NB4 (cell line): ENCODE results near the gene SLC18A3.

Experiments
- POLR2A ChIP-seq: IDR thresholded peaks from 2 replicates; pipeline ENCODE4 v1.6.1; 2011; ENCODE audit warnings: mild to moderate bottlenecking; ENCODE audit not compliant: insufficient read length; ENCODE audit errors: extremely low read depth
- TF ChIP-seq, protein P1 (sequence below): IDR thresholded peaks from one replicate; pipeline ENCODE4 v1.5.1; 2012; ENCODE audit warnings: low read depth, low read length
- TF ChIP-seq, protein P2 (sequence below): IDR thresholded peaks from 2 replicates; pipeline ENCODE4 v1.6.1; 2011; ENCODE audit warnings: low read depth, low read length

DNA sequence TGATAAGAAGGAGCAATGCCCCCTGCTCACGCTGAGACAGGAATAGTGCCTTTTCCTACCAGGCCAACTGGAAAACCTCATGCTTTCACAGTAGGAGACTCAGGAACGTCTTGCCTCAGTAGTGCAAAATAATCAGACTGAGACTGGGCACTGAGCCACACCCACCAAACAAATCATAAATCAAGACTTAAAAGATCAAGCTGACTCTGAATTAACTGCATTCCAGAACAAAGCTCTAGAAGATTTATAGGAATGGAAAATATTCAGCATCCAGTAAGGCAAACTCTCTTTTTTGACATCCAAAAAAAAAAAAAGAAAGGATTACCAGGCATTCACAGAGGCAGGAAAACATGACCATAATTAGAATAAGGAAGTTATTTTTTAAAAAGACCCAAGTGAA, 30.5 kb upstream of the SLC18A3 start:
- TF ChIP-seq, protein P1, sequence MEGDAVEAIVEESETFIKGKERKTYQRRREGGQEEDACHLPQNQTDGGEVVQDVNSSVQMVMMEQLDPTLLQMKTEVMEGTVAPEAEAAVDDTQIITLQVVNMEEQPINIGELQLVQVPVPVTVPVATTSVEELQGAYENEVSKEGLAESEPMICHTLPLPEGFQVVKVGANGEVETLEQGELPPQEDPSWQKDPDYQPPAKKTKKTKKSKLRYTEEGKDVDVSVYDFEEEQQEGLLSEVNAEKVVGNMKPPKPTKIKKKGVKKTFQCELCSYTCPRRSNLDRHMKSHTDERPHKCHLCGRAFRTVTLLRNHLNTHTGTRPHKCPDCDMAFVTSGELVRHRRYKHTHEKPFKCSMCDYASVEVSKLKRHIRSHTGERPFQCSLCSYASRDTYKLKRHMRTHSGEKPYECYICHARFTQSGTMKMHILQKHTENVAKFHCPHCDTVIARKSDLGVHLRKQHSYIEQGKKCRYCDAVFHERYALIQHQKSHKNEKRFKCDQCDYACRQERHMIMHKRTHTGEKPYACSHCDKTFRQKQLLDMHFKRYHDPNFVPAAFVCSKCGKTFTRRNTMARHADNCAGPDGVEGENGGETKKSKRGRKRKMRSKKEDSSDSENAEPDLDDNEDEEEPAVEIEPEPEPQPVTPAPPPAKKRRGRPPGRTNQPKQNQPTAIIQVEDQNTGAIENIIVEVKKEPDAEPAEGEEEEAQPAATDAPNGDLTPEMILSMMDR = no peak
- no peak for TF ChIP-seq POLR2A
- TF ChIP-seq, protein P2, sequence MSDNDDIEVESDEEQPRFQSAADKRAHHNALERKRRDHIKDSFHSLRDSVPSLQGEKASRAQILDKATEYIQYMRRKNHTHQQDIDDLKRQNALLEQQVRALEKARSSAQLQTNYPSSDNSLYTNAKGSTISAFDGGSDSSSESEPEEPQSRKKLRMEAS = no peak
